B cell (primary cell): ENCODE data around the gene COL4A6. TPM values are rescaled to one million over a fixed set of nuclear protein-coding genes. Genes with fewer than 3 reads are reported as not detected.

ENCODE experiments used
- ATAC-seq: fragments of 200-7000 bp; cut with Tn5 transposase; one replicate; pipeline ENCODE4 v1.10.0; 2021; ENCODE audit warnings: low read depth, mild to moderate bottlenecking, moderate number of reproducible peaks, moderate library complexity
- CTCF ChIA-PET: fragments of 350-600 bp; sonication (Branson Sonifier 250); formaldehyde crosslinking; loops from one replicate; lab custom pipeline; 2021; ENCODE audit warnings: antibody characterized with exemption, inconsistent platforms; lab: Charles Lee
- POLR2A ChIA-PET: fragments of 350-600 bp; sonication (Branson Sonifier 250); formaldehyde crosslinking; loops from one replicate; lab custom pipeline; 2021; ENCODE audit warnings: antibody characterized with exemption; lab: Charles Lee
- DNase-seq: peaks from one replicate; pipeline ENCODE4 v3.0.0; 2013
- H2AFZ ChIP-seq: 2 replicates; pipeline ENCODE4 v1.6.1; 2012; ENCODE audit warnings: mild to moderate bottlenecking, low read depth, low read length; ENCODE audit not compliant: insufficient read depth, poor library complexity, severe bottlenecking
- H3K27ac ChIP-seq, 2 donors: 1 replicate in 1 of 2; 2 replicates in 1 of 2; pipeline ENCODE4 v1.5.1; 2012 to 2013; ENCODE audit warnings: low read length in 2 of 2, mild to moderate bottlenecking in 2 of 2, moderate library complexity in 1 of 2
- H3K27me3 ChIP-seq, 4 experiments: fragments of 200-600 bp in 1 of 4; sonication (generic) in 1 of 4; replicated peaks in 1 of 4; 1 replicate in 2 of 4; 2 replicates in 2 of 4; pipeline versions ENCODE4 v1.6.1 to v1.7.0; 2013 to 2016; ENCODE audit warnings: low read length in 3 of 4, mild to moderate bottlenecking in 2 of 4, mixed read lengths in 1 of 4, moderate library complexity in 1 of 4; ENCODE audit not compliant: insufficient read depth in 4 of 4, control insufficient read depth in 3 of 4; ENCODE audit errors: control extremely low read depth in 1 of 4
- H3K36me3 ChIP-seq, 2 experiments: replicated peaks in 1 of 2; 1 replicate in 1 of 2; 2 replicates in 1 of 2; pipeline versions ENCODE4 v1.6.1 to v1.7.1; 2013; ENCODE audit warnings: low read length in 1 of 2; ENCODE audit not compliant: insufficient read depth in 2 of 2, control insufficient read depth in 1 of 2; ENCODE audit errors: control extremely low read depth in 1 of 2, extremely low read depth in 1 of 2
- H3K4me1 ChIP-seq, 2 donors: fragments of 200-600 bp in 1 of 2; sonication (generic) in 1 of 2; 1 replicate in 1 of 2; 2 replicates in 1 of 2; pipeline versions ENCODE4 v1.5.1 to v1.6.1; 2013 to 2017; ENCODE audit warnings: low read length in 2 of 2; ENCODE audit not compliant: control insufficient read depth in 2 of 2, insufficient read depth in 2 of 2
- H3K4me2 ChIP-seq: replicated peaks from 2 replicates; pipeline ENCODE3; 2012; ENCODE audit warnings: mild to moderate bottlenecking, low read depth, low read length; ENCODE audit not compliant: poor library complexity, severe bottlenecking
- H3K4me3 ChIP-seq, 5 experiments: fragments of 200-600 bp in 1 of 5; sonication (generic) in 1 of 5; 1 replicate in 3 of 5; 2 replicates in 2 of 5; pipeline versions ENCODE4 v1.5.1 to v1.7.0; 2011 to 2016; ENCODE audit warnings: low read length in 4 of 5, mild to moderate bottlenecking in 4 of 5, low read depth in 2 of 5, control low read depth in 1 of 5, moderate library complexity in 1 of 5; ENCODE audit not compliant: insufficient read depth in 1 of 5; ENCODE audit errors: control extremely low read depth in 1 of 5, extremely low read depth in 1 of 5
- H3K79me2 ChIP-seq: fragments of 200-600 bp; sonication (generic); one replicate; pipeline ENCODE4 v1.6.0; 2016; ENCODE audit warnings: low read length; ENCODE audit not compliant: control insufficient read depth, insufficient read depth
- H3K9ac ChIP-seq: fragments of 200-600 bp; sonication (generic); 2 replicates; pipeline ENCODE4 v1.6.1; 2017; ENCODE audit warnings: mild to moderate bottlenecking, low read length, moderate library complexity
- H3K9me3 ChIP-seq, 3 donors: one replicate each; pipeline versions ENCODE4 v1.6.1 to v1.7.1; 2013; ENCODE audit warnings: low read length in 2 of 3; ENCODE audit not compliant: control insufficient read depth in 2 of 3, insufficient read depth in 1 of 3; ENCODE audit errors: control extremely low read depth in 1 of 3
- H4K20me1 ChIP-seq: 2 replicates; pipeline ENCODE4 v1.6.0; 2012; ENCODE audit warnings: mild to moderate bottlenecking, low read length; ENCODE audit not compliant: insufficient read depth, control insufficient read depth, poor library complexity, severe bottlenecking
- H3K27ac Mint-ChIP-seq: one replicate; pipeline ENCODE4 v1.8.0; 2021; ENCODE audit warnings: mixed read lengths
- H3K27me3 Mint-ChIP-seq: one replicate; pipeline ENCODE4 v1.8.0; 2021; ENCODE audit warnings: mixed read lengths
- H3K4me1 Mint-ChIP-seq: one replicate; pipeline ENCODE4 v1.8.0; 2021; ENCODE audit warnings: mixed read lengths
- H3K4me3 Mint-ChIP-seq: one replicate; pipeline ENCODE4 v1.8.0; 2021; ENCODE audit warnings: mixed read lengths
- H3K9me3 Mint-ChIP-seq: one replicate; pipeline ENCODE4 v1.8.0; 2022; ENCODE audit warnings: mixed read lengths; ENCODE audit not compliant: insufficient read depth
- CTCF ChIP-seq: fragments of 200-600 bp; IDR thresholded peaks from one replicate; pipeline ENCODE4 v1.8.0; 2022; ENCODE audit warnings: antibody characterized with exemption, mild to moderate bottlenecking
- EZH2 ChIP-seq: IDR thresholded peaks from 2 replicates; pipeline ENCODE4 v1.6.1; 2012; ENCODE audit warnings: borderline replicate concordance, low read depth, mild to moderate bottlenecking, moderate library complexity, low read length; ENCODE audit not compliant: insufficient read depth, poor library complexity, severe bottlenecking
- WGBS: methylation state at CpG from one replicate; pipeline ENCODE4 v1.1.5; 2013; ENCODE audit warnings: missing lambda C conversion rate; ENCODE audit not compliant: insufficient coverage; 5-methylcytosine and 5-hydroxymethylcytosine counted together
- intact Hi-C: fragments of 100-400 bp; cut with micrococcal nuclease; formaldehyde crosslinking; loops from one replicate; pipeline ENCODE4 v1.10.0; 2022
- polyA plus RNA-seq: library from polyadenylated mRNA; depleted of rRNA; stranded (reverse); fragments of >200 nt; gene quantifications from 2 replicates; pipeline ENCODE4 v1.2.3, GENCODE V29; 2012
- total RNA-seq, 2 donors: library from RNA; stranded (reverse); fragments of 120-200 nt in 1 of 2; gene quantifications; 1 replicate in 1 of 2; 2 replicates in 1 of 2; pipeline versions ENCODE4 v1.2.3 to v1.2.4, GENCODE V29; 2013 to 2022

The COL4A6 gene
- total and polyA plus RNA-seq, 2 donors (not counting 1 experiment from before 2014, with no cell fraction given) = not detected

GRCh38 chrX:108230574-108230973 lies 207.6 kb downstream of the COL4A6 start:
- Mint-ChIP-seq H3K27ac (no peak overlapping the region), H3K4me3 (no peak overlapping the region), H3K27me3 (peaks cover 15% of the 10 kb centered on the region)

More at GRCh38 chrX:108230574-108230973, 207.6 kb downstream of the COL4A6 start:
- Histone ChIP-seq H3K4me1 (no peaks in the 10 kb centered on the region), H3K79me2 (no peaks in the 10 kb centered on the region), H3K27ac (no peak overlapping the region), H3K27me3 (no peaks in the 10 kb centered on the region), H2AFZ (no peak overlapping the region), H3K9ac (no peak overlapping the region), H3K4me3 (no peak overlapping the region), H3K36me3 (no peaks in the 10 kb centered on the region), H4K20me1 (no peaks in the 10 kb centered on the region), H3K9me3 (no peaks in the 10 kb centered on the region), H3K4me2 (no peak overlapping the region)
- no peak for ATAC-seq
- ChIA-PET CTCF (no interaction called here), POLR2A (no interaction called here)
- Mint-ChIP-seq H3K4me1 (no peaks in the 10 kb centered on the region), H3K9me3 (no peaks in the 10 kb centered on the region)
- TF ChIP-seq CTCF = no peak
- TF ChIP-seq EZH2 = no peak
- intact Hi-C loops = no loop called here
- DNase-seq = no peak
- WGBS = no CpG with 5 or more reads among the region's 1 CpG
